HFFc6 (cell line): ENCODE data around the gene PNMA5. TPM values are rescaled to one million over a fixed set of nuclear protein-coding genes. Genes with fewer than 3 reads are reported as not detected.
A peak's percentile ranks its signal among the peaks of the same experiment; 100 is the strongest.

ENCODE experiments used
- DNase-seq: peaks from one replicate; pipeline ENCODE4 v3.0.0-alpha.2; 2018
- H3K27ac Mint-ChIP-seq: 2 replicates; pipeline ENCODE4 v1.8.0; 2020; ENCODE audit warnings: mild to moderate bottlenecking, mixed read lengths
- H3K27me3 Mint-ChIP-seq: 2 replicates; pipeline ENCODE4 v1.8.0; 2021; ENCODE audit warnings: mild to moderate bottlenecking, moderate library complexity, mixed read lengths; ENCODE audit not compliant: insufficient read depth
- H3K36me3 Mint-ChIP-seq: 2 replicates; pipeline ENCODE4 v1.8.0; 2021; ENCODE audit warnings: low read depth, mixed read lengths
- H3K4me1 Mint-ChIP-seq: 2 replicates; pipeline ENCODE4 v1.8.0; 2020; ENCODE audit warnings: low read depth, mixed read lengths
- H3K4me3 Mint-ChIP-seq: 2 replicates; pipeline ENCODE4 v1.8.0; 2020; ENCODE audit warnings: mild to moderate bottlenecking, moderate library complexity, mixed read lengths
- H3K9me3 Mint-ChIP-seq: 2 replicates; pipeline ENCODE4 v1.8.0; 2020; ENCODE audit warnings: mild to moderate bottlenecking, mixed read lengths
- CTCF ChIP-seq: fragments of 200-600 bp; sonication (generic); IDR thresholded peaks from 2 replicates; pipeline ENCODE4 v1.5.0; 2021; ENCODE audit warnings: antibody characterized with exemption, mild to moderate bottlenecking
- total RNA-seq, 6 experiments: library from RNA; stranded (reverse); fragmentation: NEBNext Ultra II Directional; extraction: Animal tissue kit (Norgen Biotek cat#: 25700); gene quantifications; 2 replicates in 1 of 6; 3 replicates in 5 of 6; pipeline ENCODE4 v1.2.3, GENCODE V29; 2021

PNMA5 gene
- total RNA-seq, 6 experiments from 2014 or later, result not detected

GRCh38 chrX:152968193-152968592 lies 25.7 kb downstream of the PNMA5 start:
- Mint-ChIP-seq H3K27me3 (peaks cover 1% of the 10 kb centered on the region; the same call in 1 of the 2 replicates), H3K4me3 (no peak overlapping the region), H3K36me3 (no peaks in the 10 kb centered on the region), H3K4me1 (no peaks in the 10 kb centered on the region), H3K27ac (no peak overlapping the region), H3K9me3 (no peaks in the 10 kb centered on the region)
- no peak for DNase-seq
- TF ChIP-seq CTCF, result no peak

- no peak for TF ChIP-seq CTCF
- Mint-ChIP-seq H3K27me3 (peaks cover 1% of the 10 kb centered on the region), H3K4me1 (peaks cover 13% of the 10 kb centered on the region; the same call in 1 of the 2 replicates), H3K27ac (no peak overlapping the region), H3K9me3 (no peaks in the 10 kb centered on the region), H3K36me3 (no peaks in the 10 kb centered on the region), H3K4me3 (no peak overlapping the region)
- DNase-seq, result no peak
Measured at GRCh38 chrX:152960115-152960514, 33.8 kb downstream of the PNMA5 start.

GRCh38 chrX:152959626-152960025 lies 34.3 kb downstream of the PNMA5 start:
- Mint-ChIP-seq H3K4me1 (peaks cover 13% of the 10 kb centered on the region; the same call in 1 of the 2 replicates), H3K36me3 (no peaks in the 10 kb centered on the region), H3K9me3 (no peaks in the 10 kb centered on the region), H3K4me3 (no peak overlapping the region), H3K27ac (no peak overlapping the region), H3K27me3 (no peaks in the 10 kb centered on the region; the same call in 1 of the 2 replicates)
- DNase-seq, result no peak
- no peak for TF ChIP-seq CTCF

GRCh38 chrX:152958524-152959465 lies 35.1 kb downstream of the PNMA5 start:
- Mint-ChIP-seq H3K9me3 (no peaks in the 10 kb centered on the region), H3K36me3 (no peaks in the 10 kb centered on the region), H3K27me3 (no peaks in the 10 kb centered on the region; the same call in 1 of the 2 replicates), H3K4me1 (peaks cover 13% of the 10 kb centered on the region; the same call in 1 of the 2 replicates), H3K27ac (peak overlapping the region; percentile 87), H3K4me3 (peak overlapping the region; percentile 80)
- peak; percentile 87 for DNase-seq
- peak; percentile 90 for TF ChIP-seq CTCF

- TF ChIP-seq CTCF, result no peak
- no peaks in the 10 kb centered on the region; the same call in 1 of the 2 replicates for H3K27me3 Mint-ChIP-seq
- DNase-seq, result peak; percentile 2
- peak overlapping the region; percentile 80 for H3K4me3 Mint-ChIP-seq
- H3K27ac Mint-ChIP-seq, result peak overlapping the region; percentile 87
- no peaks in the 10 kb centered on the region for H3K36me3 Mint-ChIP-seq
- peaks cover 13% of the 10 kb centered on the region; the same call in 1 of the 2 replicates for H3K4me1 Mint-ChIP-seq
- H3K9me3 Mint-ChIP-seq, result no peaks in the 10 kb centered on the region
Measured at GRCh38 chrX:152958047-152958446, 35.9 kb downstream of the PNMA5 start.
